WTC11 (cell line): ENCODE data around the gene SSRP1. TPM values are rescaled to one million over a fixed set of nuclear protein-coding genes. Genes with fewer than 3 reads are reported as not detected.

Experiments used
- ATAC-seq: fragments of 200-7000 bp; cut with Tn5 transposase; 2 replicates; pipeline ENCODE4 v1.10.0; 2021; ENCODE audit warnings: mild to moderate bottlenecking, moderate library complexity
- CTCF ChIA-PET: fragments of 300-600 bp; sonication (Branson Sonifier 250); formaldehyde crosslinking; loops from one replicate; lab custom pipeline; 2021; ENCODE audit warnings: antibody characterized with exemption; lab: Charles Lee
- POLR2A ChIA-PET: fragments of 350-600 bp; sonication (Branson Sonifier 250); formaldehyde crosslinking; loops from one replicate; lab custom pipeline; 2021; ENCODE audit warnings: antibody characterized with exemption; lab: Charles Lee
- DNase-seq: peaks from one replicate; pipeline ENCODE4 v3.0.0; 2021; ENCODE audit warnings: low spot score
- H3K27ac Mint-ChIP-seq: 2 replicates; pipeline ENCODE4 v1.8.0; 2021; ENCODE audit warnings: mixed read lengths
- H3K27me3 Mint-ChIP-seq: 2 replicates; pipeline ENCODE4 v1.8.0; 2021; ENCODE audit warnings: low read depth, mild to moderate bottlenecking, moderate library complexity, mixed read lengths
- H3K36me3 Mint-ChIP-seq: 2 replicates; pipeline ENCODE4 v1.8.0; 2021; ENCODE audit warnings: mixed read lengths
- H3K4me1 Mint-ChIP-seq: 2 replicates; pipeline ENCODE4 v1.8.0; 2022; ENCODE audit warnings: mixed read lengths
- H3K4me3 Mint-ChIP-seq: 2 replicates; pipeline ENCODE4 v1.8.0; 2021; ENCODE audit warnings: mild to moderate bottlenecking, moderate library complexity, mixed read lengths
- H3K9me3 Mint-ChIP-seq: 2 replicates; pipeline ENCODE4 v1.8.0; 2021; ENCODE audit warnings: mixed read lengths
- E2F5 ChIP-seq: sonication (generic); formaldehyde crosslinking; IDR thresholded peaks from 2 replicates; pipeline ENCODE4 v1.8.1; 2022; ENCODE audit warnings: mild to moderate bottlenecking, moderate library complexity, missing genetic modification reagents
- HMGA2 ChIP-seq: fragments of 250-450 bp; sonication (Bioruptor Pico); IDR thresholded peaks from 2 replicates; pipeline ENCODE4 v1.4.0; 2021; ENCODE audit warnings: mild to moderate bottlenecking, moderate library complexity
- JUN ChIP-seq: sonication (generic); formaldehyde crosslinking; IDR thresholded peaks from 2 replicates; pipeline ENCODE4 v1.8.0; 2023; ENCODE audit warnings: mild to moderate bottlenecking, missing genetic modification reagents
- MYBL2 ChIP-seq: sonication (generic); formaldehyde crosslinking; IDR thresholded peaks from 2 replicates; pipeline ENCODE4 v1.8.1; 2023; ENCODE audit warnings: mild to moderate bottlenecking, moderate library complexity, missing genetic modification reagents
- NFYB ChIP-seq: sonication (generic); formaldehyde crosslinking; conservative IDR thresholded peaks from 2 replicates; pipeline ENCODE4 v1.8.0; 2022; ENCODE audit warnings: low read depth, missing genetic modification reagents
- OVOL2 ChIP-seq: fragments of 250-450 bp; sonication (Bioruptor Pico); IDR thresholded peaks from 2 replicates; pipeline ENCODE4 v1.9.0; 2021; ENCODE audit warnings: mild to moderate bottlenecking, borderline replicate concordance
- PREB ChIP-seq: sonication (generic); formaldehyde crosslinking; IDR thresholded peaks from 2 replicates; pipeline ENCODE4 v1.8.1; 2022; ENCODE audit warnings: mild to moderate bottlenecking, missing genetic modification reagents, moderate library complexity, borderline replicate concordance
- PRRX2 ChIP-seq: fragments of 250-450 bp; sonication (Bioruptor Pico); IDR thresholded peaks from 2 replicates; pipeline ENCODE4 v1.8.0; 2021; ENCODE audit warnings: mild to moderate bottlenecking
- RORB ChIP-seq: fragments of 250-450 bp; sonication (Bioruptor Pico); IDR thresholded peaks from 2 replicates; pipeline ENCODE4 v1.9.0; 2021; ENCODE audit warnings: mild to moderate bottlenecking
- SMAD3 ChIP-seq: sonication (generic); formaldehyde crosslinking; IDR thresholded peaks from 2 replicates; pipeline ENCODE4 v1.8.0; 2022; ENCODE audit warnings: missing genetic modification reagents, mild to moderate bottlenecking, borderline replicate concordance
- TEAD4 ChIP-seq: sonication (generic); formaldehyde crosslinking; IDR thresholded peaks from 2 replicates; pipeline ENCODE4 v1.8.0; 2022; ENCODE audit warnings: mild to moderate bottlenecking, missing genetic modification reagents
- TP53 ChIP-seq: sonication (generic); formaldehyde crosslinking; IDR thresholded peaks from 2 replicates; pipeline ENCODE4 v1.8.1; 2023; ENCODE audit warnings: mild to moderate bottlenecking, missing genetic modification reagents
- USF1 ChIP-seq: sonication (generic); formaldehyde crosslinking; IDR thresholded peaks from 2 replicates; pipeline ENCODE4 v1.8.0; 2022; ENCODE audit warnings: mild to moderate bottlenecking, missing genetic modification reagents
- ZNF219 ChIP-seq: sonication (generic); formaldehyde crosslinking; IDR thresholded peaks from 2 replicates; pipeline ENCODE4 v1.8.0; 2023; ENCODE audit warnings: missing genetic modification reagents, mild to moderate bottlenecking, borderline replicate concordance
- ZNF232 ChIP-seq: sonication (generic); formaldehyde crosslinking; IDR thresholded peaks from 2 replicates; pipeline ENCODE4 v1.8.0; 2022; ENCODE audit warnings: mild to moderate bottlenecking, missing genetic modification reagents
- ZNF423 ChIP-seq: fragments of 250-450 bp; sonication (Bioruptor Pico); IDR thresholded peaks from 2 replicates; pipeline ENCODE4 v2.1.2; 2022; ENCODE audit warnings: mild to moderate bottlenecking, moderate library complexity
- ZNF532 ChIP-seq: fragments of 250-450 bp; sonication (Bioruptor Pico); IDR thresholded peaks from 2 replicates; pipeline ENCODE4 v1.9.0; 2021; ENCODE audit warnings: mild to moderate bottlenecking, borderline replicate concordance
- total RNA-seq: library from RNA; stranded (reverse); gene quantifications from 3 replicates; pipeline ENCODE4 v1.2.3, GENCODE V29; 2021
- TF ChIP-seq, protein P1 (sequence below): fragments of 250-450 bp; sonication (Bioruptor Pico); conservative IDR thresholded peaks from 2 replicates; pipeline ENCODE4 v1.9.0; 2021; ENCODE audit warnings: mild to moderate bottlenecking
- TF ChIP-seq, protein P2 (sequence below): sonication (generic); formaldehyde crosslinking; IDR thresholded peaks from 2 replicates; pipeline ENCODE4 v1.8.0; 2023; ENCODE audit warnings: mild to moderate bottlenecking, missing genetic modification reagents
- TF ChIP-seq, protein P3 (sequence below): fragments of 250-450 bp; sonication (Bioruptor Pico); IDR thresholded peaks from 2 replicates; pipeline ENCODE4 v1.9.0; 2021; ENCODE audit warnings: mild to moderate bottlenecking

Gene SSRP1
- total RNA-seq, 1 experiment from 2014 or later = 228 TPM

GRCh38 chr11:57336111-57336666 is 497 bp upstream of the SSRP1 start:
- H3K4me3 Mint-ChIP-seq = peak overlapping the region; percentile 74

DNA sequence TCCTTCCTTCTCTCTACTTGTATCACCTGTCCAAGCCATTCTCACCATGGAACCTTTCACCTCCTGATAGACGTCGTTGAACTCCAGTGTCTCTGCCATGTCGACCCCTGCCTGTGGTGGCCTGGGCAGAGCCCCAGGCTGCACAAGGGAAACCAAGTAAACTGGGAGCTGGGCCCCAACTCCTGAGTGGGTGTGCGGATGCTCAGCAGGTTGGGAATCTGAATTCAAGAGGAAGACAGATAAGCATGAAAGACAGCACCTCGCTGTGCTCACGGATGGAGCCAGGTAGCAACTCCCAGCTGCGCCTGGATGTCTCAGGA is 709 bp downstream of the SSRP1 start:
- peaks cover 41% of the 10 kb centered on the region for H3K4me1 Mint-ChIP-seq
- ATAC-seq (no peak), DNase-seq (no peak)
- POLR2A ChIA-PET = interaction anchor here (0.5 to 1.4 kb wide), 3 partner anchors 10 to 411 kb away, joined by 4 to 13 read pairs (median 5); partner anchors contain the start of gene TNKS1BP1
- peak overlapping the region; percentile 79 for H3K27ac Mint-ChIP-seq
- peaks cover 46% of the 10 kb centered on the region for H3K36me3 Mint-ChIP-seq
- peak overlapping the region; percentile 94 for H3K4me3 Mint-ChIP-seq
- H3K27me3 Mint-ChIP-seq = peaks cover 6% of the 10 kb centered on the region
- H3K9me3 Mint-ChIP-seq = no peaks in the 10 kb centered on the region
- CTCF ChIA-PET = interaction anchor here (1.1 to 2.7 kb wide), 4 partner anchors 10 to 125 kb away, joined by 3 to 23 read pairs (median 6); partner anchors contain the start of genes RTN4RL2 and TNKS1BP1
- TF ChIP-seq RORB (CRISPR knock-in tag) (no peak), ZNF532 (CRISPR knock-in tag) (no peak), USF1 (CRISPR knock-in tag) (no peak), HMGA2 (CRISPR knock-in tag) (no peak), E2F5 (no peak)

More at GRCh38 chr11:57336111-57336666, 497 bp upstream of the SSRP1 start:
- TF ChIP-seq, protein P1, sequence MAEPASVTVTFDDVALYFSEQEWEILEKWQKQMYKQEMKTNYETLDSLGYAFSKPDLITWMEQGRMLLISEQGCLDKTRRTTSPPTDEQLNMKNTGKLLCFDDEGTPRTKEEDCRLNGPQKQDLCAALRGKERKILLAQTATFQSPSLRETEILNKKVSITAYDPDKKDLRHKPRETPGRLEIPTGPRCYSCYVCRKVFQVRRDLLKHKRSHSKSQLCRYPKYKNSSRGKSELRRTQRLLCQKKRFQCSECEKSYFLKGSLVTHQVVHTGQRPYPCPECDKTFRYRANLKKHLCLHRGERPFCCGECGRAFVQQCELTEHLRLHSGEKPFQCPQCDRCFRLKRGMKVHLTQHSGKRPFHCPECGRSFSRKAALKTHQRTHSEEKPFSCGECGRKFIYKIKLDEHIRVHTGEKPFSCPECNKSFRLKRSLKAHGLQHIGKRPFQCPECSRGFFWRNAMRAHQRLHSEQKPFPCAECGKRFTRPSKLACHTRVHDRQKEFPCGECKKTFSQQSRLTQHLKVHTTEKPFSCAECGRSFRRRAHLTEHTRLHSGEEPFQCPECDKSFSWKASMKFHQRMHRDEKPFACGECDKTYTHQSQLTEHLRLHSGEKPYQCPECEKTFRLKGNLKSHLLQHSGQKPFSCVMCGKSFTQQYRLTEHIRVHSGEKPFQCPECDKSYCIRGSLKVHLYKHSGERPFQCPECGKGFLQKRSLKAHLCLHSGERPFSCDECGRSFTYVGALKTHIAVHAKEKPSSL (CRISPR knock-in tag) = no peak
- TF ChIP-seq ZNF423 (CRISPR knock-in tag) (no peak), NFYB (CRISPR knock-in tag) (no peak), PRRX2 (CRISPR knock-in tag) (no peak), TP53 (CRISPR knock-in tag) (no peak), TEAD4 (no peak), ZNF232 (CRISPR knock-in tag) (no peak), SMAD3 (CRISPR knock-in tag) (no peak), JUN (CRISPR knock-in tag) (no peak), OVOL2 (CRISPR knock-in tag) (no peak), MYBL2 (no peak), HMGA2 (CRISPR knock-in tag) (no peak), ZNF219 (CRISPR knock-in tag) (no peak), PREB (CRISPR knock-in tag) (no peak)
- TF ChIP-seq, protein P2, sequence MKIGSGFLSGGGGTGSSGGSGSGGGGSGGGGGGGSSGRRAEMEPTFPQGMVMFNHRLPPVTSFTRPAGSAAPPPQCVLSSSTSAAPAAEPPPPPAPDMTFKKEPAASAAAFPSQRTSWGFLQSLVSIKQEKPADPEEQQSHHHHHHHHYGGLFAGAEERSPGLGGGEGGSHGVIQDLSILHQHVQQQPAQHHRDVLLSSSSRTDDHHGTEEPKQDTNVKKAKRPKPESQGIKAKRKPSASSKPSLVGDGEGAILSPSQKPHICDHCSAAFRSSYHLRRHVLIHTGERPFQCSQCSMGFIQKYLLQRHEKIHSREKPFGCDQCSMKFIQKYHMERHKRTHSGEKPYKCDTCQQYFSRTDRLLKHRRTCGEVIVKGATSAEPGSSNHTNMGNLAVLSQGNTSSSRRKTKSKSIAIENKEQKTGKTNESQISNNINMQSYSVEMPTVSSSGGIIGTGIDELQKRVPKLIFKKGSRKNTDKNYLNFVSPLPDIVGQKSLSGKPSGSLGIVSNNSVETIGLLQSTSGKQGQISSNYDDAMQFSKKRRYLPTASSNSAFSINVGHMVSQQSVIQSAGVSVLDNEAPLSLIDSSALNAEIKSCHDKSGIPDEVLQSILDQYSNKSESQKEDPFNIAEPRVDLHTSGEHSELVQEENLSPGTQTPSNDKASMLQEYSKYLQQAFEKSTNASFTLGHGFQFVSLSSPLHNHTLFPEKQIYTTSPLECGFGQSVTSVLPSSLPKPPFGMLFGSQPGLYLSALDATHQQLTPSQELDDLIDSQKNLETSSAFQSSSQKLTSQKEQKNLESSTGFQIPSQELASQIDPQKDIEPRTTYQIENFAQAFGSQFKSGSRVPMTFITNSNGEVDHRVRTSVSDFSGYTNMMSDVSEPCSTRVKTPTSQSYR (CRISPR knock-in tag) = no peak
- TF ChIP-seq, protein P3, sequence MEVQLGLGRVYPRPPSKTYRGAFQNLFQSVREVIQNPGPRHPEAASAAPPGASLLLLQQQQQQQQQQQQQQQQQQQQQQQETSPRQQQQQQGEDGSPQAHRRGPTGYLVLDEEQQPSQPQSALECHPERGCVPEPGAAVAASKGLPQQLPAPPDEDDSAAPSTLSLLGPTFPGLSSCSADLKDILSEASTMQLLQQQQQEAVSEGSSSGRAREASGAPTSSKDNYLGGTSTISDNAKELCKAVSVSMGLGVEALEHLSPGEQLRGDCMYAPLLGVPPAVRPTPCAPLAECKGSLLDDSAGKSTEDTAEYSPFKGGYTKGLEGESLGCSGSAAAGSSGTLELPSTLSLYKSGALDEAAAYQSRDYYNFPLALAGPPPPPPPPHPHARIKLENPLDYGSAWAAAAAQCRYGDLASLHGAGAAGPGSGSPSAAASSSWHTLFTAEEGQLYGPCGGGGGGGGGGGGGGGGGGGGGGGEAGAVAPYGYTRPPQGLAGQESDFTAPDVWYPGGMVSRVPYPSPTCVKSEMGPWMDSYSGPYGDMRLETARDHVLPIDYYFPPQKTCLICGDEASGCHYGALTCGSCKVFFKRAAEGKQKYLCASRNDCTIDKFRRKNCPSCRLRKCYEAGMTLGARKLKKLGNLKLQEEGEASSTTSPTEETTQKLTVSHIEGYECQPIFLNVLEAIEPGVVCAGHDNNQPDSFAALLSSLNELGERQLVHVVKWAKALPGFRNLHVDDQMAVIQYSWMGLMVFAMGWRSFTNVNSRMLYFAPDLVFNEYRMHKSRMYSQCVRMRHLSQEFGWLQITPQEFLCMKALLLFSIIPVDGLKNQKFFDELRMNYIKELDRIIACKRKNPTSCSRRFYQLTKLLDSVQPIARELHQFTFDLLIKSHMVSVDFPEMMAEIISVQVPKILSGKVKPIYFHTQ (CRISPR knock-in tag) = no peak
- ATAC-seq = no peak
- peaks cover 16% of the 10 kb centered on the region for H3K27me3 Mint-ChIP-seq
- CTCF ChIA-PET = interaction anchor here (1.1 to 2.7 kb wide), 3 partner anchors 9 to 124 kb away, joined by 5 to 23 read pairs (median 6); partner anchors contain the start of genes RTN4RL2 and TNKS1BP1
- POLR2A ChIA-PET = interaction anchor here (1.1 to 1.4 kb wide), 2 partner anchors 11 to 25 kb away, joined by 5 to 13 read pairs; partner anchors contain the start of gene TNKS1BP1
- H3K36me3 Mint-ChIP-seq = peaks cover 35% of the 10 kb centered on the region
- DNase-seq = no peak
- H3K27ac Mint-ChIP-seq = peak overlapping the region; percentile 96
- peaks cover 48% of the 10 kb centered on the region for H3K4me1 Mint-ChIP-seq
- H3K9me3 Mint-ChIP-seq = no peaks in the 10 kb centered on the region
